Amygdala (tissue), 56 donors: Measurements from ENCODE around the gene CCNB1.
"Not testable (repeated sequence)": the region's sequence is repeated elsewhere in the genome, so short reads cannot be mapped to it uniquely, and the experiment has no call there.

Source experiments
- DNase-seq, 56 donors: peaks; one replicate each; lab custom pipeline; 2025; lab: John Stamatoyannopoulos, UW

Gene CCNB1

DNA sequence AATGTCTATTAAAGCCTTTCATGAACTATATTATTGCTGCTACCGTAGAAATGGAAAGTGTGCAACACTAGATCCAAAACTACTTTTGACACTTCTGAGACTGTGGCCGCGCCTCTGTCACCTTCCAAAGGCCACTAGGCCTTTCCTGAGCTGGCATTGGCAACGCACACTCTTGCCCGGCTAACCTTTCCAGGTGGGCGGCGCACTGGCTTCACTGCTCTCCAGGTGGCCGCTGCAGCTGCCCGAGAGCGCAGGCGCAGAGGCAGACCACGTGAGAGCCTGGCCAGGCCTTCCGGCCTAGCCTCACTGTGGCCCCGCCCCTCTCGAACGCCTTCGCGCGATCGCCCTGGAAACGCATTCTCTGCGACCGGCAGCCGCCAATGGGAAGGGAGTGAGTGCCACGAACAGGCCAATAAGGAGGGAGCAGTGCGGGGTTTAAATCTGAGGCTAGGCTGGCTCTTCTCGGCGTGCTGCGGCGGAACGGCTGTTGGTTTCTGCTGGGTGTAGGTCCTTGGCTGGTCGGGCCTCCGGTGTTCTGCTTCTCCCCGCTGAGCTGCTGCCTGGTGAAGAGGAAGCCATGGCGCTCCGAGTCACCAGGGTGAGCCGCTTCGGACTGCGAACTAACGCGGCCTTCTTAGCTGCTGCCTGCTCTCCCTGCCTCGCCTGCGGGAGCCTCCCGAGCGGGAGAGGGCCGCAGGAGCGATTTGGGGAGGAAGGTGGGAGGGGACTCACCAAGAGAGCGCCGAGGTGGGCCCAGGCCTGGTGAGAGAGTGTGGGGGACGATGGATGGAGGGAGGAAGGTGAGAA lies at the start of gene CCNB1:
TSS of gene CCNB1 (plus strand) at position 465 of the 807 bp plus-strand sequence. CDS start at position 578, 113 bp downstream.
- peak; percentile 73 to 98 (median 95) for DNase-seq

DNA sequence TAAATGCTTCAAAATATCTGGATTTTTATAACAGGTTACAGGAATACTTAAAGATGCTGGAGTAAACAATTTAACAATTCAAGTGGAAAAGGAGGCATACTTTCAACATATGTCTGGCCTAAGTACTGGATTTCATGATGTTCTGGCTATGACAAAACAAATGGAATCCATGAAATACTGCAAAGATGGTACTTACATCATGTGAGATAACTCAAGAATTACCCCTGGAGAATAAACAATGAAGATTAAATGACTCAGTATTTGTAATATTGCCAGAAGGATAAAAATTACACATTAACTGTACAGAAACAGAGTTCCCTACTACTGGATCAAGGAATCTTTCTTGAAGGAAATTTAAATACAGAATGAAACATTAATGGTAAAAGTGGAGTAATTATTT lies 37.5 kb upstream of the CCNB1 start:
- no peak for DNase-seq

DNA sequence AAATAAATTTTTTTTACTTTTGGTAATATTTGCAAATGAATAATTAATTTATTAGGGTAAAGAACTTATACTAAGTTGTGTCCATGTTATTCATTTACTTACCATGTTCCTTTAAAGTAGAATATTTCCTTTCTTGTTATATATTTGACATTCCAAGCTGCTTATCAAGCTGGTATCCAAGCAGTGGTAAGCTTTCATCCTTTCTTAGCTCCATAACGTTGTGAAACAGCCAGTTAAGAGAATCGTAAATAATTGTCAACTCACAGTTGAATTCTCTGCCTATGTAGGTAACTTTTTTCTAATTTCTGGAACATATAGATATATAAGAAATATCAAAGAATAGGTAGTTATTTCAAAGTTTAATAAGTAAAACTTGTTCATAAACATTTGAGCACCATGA lies 36.7 kb upstream of the CCNB1 start:
- DNase-seq: no peak

DNA sequence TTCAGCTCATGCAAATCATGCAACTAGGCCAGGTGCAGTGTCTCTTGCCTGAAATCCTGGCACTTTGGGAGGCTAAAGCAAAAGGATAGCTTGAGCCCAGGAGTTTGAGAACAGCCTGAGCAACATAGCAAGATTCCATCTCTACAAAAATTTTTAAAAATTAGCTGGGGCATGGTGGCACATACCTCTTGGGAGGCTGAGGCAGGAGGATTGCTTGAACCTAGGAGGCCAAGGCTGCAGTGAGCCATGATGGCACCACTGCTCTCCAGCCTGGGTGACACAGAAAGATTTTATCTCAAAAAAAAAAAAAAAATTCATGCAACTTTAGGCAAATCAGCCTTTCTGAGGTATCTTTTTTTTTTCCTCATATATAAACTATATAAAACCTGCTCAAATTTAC lies 35.6 kb upstream of the CCNB1 start:
- no peak for DNase-seq

DNA sequence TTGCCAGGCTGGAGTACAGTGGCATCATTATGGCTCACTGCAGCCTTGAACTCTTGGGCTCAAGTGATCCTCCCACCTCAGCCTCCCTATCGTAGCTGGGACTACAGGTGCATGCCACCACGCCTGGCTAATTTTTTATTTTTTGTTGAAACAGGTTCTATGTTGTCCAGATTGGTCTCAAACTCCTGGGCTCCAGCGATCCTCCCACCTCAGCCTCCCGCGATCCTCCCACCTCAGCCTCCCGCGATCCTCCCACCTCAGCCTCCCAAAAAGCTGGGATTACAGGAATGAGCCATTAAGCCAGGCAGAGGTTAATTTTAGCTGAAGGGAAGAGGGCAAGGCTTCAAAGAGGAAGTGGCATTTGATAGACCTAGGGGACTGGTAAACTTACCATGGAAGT lies 32.8 kb upstream of the CCNB1 start:
- no peak for DNase-seq

DNA sequence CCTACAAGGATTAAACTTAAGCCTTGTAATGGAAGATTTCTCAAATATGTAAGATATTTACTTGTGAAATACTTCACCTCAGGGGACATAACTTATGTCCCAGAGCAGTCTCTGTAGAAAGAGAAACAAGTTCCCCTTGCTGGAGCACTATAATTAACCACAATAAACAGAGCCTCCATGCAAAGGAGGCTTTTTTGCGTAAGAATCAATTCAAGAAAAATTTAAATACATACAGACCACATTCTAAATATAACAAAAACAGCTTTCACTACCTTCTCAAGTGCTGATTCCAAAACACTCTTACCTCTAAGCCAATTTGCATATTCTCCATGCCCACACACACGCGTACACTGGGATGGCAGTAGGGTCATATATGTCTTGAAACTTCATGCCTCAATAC lies 30.7 kb upstream of the CCNB1 start:
- DNase-seq: no peak

DNA sequence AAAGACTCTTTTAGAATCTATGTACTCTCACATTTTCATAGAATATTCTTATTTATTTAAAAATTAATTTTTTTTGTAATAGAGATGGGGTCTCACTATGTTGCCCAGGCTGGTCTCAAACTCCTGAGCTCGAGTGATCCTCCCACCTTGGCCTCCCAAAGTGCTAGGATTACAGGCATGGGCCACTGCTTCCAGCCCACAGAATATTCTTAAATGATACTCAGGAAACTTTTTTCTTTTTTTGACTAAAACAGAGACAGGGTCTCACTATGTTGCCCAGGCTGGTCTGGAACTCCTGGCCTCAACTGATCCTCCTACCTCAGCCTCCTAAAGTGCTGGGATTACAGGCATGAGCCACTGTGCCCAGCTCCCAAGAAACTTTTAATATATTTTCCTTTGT lies 29.7 kb upstream of the CCNB1 start:
- DNase-seq: not testable (repeated sequence)

DNA sequence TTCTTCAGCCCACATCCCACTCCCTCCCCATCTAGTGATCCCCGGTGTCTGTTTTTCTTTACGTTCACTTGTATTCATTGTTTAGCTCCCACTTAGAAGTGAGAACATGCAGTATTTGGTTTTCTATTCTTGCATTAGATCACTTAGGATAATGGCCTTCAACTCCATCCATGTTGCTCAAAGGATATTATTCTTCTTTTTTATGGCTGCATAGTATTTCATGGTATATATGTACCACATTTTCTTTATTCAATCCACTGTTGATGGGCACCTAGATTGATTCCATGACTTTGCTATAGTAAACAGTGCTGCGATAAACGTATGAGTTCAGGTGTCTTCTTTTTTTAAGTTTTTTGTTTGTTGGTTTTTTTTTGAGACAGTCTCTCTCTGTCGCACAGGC lies 29.1 kb upstream of the CCNB1 start:
- DNase-seq: no peak

DNA sequence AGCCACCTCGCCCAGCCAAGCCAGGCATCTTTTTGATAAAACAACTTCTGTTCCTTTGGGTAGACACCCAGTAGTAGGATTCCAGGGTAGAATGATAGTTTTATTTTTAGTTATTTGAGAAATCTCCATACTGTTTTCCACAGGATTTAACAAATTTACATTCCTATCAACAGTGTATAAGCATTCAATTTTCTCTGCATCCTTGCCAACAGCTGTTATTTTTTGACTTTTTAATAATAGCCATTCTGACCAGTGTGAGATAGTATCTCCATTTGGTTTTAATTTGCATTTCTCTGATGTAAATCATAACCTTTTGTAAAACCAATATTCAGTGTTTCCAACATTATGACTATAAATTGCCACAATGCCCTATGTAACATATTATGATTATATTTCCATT lies 28.2 kb upstream of the CCNB1 start:
- no peak for DNase-seq

DNA sequence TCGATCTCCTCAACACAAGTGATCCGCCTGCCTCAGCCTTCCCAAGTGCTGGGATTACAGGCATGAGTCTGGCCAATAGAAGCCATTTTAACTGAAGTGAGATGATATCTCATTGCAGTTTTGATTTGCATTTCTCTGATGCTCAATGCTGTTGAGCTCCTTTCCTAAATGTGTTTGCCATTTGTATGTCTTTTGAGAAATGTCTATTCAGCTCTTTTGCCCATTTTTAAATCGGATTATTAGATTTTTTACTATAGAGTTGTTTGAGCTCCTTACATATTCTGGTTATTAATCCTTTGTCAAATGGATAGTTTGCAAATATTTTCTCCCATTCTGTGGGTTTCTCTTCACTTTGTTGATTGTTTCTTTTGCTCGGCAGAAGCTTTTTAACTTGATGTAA lies 26.7 kb upstream of the CCNB1 start:
- DNase-seq: not testable (repeated sequence)

DNA sequence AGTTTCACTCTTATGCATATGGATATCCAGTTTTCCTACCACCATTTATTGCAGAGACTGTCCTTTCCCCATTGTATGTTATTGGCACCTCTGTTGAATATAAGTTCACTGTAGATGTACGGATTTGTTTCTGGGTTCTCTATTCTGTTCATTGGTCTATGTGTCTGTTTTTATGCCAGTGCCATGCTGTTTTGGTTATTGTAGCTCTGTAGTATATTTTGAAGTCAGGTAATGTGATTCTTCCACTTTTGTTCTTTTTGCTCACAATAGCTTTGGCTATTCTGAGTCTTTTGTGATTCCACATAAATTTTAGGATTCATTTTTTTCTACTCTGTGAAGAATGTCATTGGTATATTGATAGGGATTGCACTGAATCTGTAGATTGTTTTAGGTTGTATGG lies 26.1 kb upstream of the CCNB1 start:
- DNase-seq: no peak

DNA sequence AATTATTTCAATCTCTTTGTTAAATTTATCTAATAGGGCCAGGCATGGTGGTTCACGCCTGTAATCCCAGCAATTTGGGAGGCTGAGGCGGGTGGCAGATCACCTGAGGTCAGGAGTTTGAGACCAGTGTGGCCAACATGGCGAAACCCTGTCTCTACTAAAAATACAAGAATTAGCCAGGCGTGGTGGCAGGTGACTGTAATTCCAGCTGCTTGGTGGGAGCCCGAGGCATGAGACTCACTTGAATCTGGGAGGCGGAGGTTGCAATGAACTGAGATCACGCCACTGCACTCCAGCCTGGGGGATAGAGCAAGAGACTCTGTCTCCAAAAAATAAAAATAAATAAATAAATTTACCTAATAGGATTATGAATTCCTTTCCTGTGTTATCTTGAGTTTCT lies 18.4 kb upstream of the CCNB1 start:
- DNase-seq: not testable (repeated sequence)

DNA sequence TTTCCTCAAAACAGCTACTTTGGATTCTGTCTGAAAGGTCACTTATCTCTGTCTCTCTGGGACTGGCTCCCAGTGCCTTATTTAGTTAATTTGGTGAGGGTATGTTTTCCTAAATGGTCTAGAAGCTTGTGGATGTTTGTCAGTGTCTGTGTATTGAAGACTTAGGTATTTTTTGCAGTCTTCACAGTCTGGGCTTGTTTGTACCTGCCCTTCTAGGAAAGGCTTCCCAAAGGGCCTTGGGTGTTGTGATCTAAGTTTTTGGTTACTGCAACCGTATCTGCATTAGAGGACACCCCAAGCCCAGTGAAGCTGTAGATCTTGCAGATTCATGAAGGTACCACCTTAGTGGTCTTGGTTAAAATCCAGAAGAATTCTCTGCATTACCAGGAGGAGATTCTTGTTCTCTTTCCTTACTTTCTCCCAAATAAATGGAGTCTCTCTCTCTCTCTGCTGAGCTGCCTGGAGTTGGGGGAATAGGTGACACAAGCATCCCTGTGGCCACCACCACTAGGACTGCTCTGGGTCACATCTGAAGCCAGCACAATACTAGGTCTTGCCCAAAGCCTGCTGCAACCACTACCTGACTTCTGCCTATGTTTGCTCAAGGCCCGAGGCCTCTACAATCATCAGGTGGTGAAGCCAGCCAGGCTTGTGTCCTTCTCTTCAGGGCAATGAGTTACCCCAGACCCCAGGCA lies 17.8 kb upstream of the CCNB1 start:
- no peak for DNase-seq

DNA sequence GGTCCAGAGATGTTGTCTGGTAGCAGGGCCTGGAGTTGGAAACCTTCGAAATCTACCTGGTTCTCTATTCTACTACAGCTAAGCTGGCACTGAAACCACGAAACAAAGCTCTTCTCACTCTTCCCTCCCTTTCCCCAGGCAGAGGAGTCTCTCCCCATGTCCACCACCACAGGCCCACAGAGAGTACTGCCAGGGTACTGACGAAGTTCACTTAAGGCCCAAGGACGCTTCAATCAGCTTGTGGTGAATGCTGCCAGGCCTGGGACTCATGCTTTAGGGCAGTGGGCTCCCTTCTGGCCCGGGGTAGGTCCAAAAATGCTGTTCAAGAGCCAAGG lies 17.3 kb upstream of the CCNB1 start:
- DNase-seq: no peak

DNA sequence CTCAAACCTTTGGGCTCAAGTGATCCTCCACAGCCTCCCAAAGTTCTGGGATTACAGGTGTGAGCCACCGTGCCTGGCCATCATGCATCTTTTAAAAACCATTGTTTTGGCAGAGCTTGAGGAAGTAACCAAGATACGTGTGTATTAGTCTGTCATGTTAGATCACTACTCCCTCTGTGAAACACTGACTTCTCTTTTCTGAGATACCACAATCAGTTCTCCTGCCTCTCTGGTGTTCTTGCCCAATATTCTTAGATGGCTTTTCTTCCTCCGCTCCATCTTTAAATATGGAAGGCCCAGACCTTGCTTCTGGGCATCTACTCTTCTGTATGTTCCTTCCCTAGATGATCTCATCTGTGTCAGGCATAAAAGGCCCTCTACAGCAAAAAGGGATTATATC lies 14.2 kb upstream of the CCNB1 start:
- no peak for DNase-seq

DNA sequence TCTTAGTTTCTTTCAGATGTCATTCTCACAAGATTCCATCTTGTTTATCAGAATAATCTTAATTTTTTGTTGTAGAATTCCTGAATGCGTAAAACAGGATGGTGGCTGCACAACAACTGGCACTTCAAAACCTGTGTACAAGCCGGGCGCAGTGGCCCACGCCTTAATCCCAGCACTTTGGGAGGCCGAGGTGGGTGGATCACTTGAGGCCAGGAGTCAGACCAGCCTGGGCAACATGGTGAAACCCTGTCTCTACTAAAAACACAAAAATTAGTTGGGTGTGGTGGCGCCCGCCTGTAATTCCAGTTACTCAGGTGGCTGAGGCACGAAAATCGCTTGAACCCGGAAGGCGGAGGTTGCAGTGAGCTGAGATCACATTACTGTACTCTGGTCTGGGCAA lies 10.5 kb upstream of the CCNB1 start:
- DNase-seq: no peak

DNA sequence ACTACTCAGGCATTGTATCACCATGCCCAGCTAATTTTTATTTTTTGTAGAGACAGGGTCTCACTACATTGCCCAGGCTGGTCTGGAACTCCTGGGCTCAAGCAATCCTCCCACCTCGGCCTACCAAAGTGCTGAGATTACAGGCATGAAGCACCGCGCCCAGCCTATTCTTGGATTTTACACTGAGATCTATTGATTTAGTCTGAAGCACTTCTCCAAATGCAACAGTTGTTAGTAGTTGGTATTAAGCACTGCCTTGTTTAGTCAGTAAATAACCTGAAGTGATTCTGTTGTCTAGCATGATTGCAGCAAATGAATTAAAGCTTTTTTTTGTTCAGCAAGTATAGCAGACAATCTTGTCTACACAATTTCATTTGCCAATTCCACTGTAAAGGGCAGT lies 8.9 kb upstream of the CCNB1 start:
- DNase-seq: no peak

DNA sequence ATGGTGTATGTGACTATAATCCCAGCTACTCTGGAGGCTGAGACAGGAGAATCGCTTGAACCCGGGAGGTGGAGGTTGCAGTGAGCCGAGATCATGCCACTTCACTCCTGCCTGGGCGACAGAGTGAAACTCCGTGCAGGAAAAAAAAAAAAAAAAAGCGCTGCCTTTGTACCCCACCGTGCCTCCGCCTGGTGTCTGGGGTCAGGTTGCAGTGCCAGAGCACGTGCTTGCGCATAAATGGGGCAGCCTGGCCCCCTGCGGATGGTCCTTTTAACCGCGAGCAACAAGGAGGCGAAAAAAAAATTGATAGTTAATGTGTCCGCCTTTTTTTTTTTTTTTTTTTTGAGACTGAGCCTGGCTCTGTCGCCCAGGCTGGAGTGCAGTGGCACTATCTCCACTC lies 6.3 kb upstream of the CCNB1 start:
- no peak for DNase-seq

DNA sequence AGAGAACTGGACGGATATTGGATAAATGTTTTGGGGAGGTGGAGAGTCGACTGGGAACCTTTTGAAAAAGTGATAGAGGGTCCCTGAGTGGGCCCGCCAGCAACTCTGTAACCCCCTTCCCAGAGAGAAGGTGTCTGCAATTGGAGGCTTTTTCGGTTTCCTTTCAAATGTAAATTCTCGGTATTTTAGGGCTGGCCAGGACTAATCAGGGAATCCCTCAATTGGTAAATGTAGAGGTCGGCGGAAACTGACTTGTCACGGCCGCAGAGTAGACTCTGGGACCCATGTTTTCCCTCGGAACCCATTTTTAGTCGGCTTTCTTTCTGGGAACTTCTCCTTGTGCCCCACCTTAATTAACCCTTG lies 524 bp downstream of the CCNB1 start:
- DNase-seq: no peak

DNA sequence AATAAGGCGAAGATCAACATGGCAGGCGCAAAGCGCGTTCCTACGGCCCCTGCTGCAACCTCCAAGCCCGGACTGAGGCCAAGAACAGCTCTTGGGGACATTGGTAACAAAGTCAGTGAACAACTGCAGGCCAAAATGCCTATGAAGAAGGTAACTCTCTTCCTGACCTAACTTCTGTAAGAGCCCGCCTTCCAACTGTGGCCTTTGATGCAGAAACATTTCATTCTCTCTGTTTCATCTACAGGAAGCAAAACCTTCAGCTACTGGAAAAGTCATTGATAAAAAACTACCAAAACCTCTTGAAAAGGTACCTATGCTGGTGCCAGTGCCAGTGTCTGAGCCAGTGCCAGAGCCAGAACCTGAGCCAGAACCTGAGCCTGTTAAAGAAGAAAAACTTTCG lies 979 bp downstream of the CCNB1 start:
- no peak for DNase-seq

DNA sequence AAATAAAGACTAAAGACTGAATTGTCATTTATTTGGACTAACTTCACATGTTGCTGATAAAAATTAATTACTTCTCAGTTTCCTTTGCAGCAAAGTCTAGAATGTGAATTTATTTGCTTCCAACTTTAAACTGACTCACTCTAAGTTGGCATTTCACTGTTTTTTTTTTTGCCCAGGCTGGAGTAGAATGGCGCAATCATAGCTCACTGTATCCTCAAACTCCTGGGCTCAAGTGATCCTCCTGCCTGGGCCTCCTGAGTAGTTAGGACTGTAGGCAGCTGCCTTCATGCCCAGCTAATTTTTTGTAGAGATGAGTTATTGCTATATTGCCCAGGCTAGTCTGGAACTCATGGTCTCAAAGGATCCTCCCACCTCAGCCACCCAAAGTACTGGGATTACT lies 3.5 kb downstream of the CCNB1 start:
- DNase-seq: no peak

DNA sequence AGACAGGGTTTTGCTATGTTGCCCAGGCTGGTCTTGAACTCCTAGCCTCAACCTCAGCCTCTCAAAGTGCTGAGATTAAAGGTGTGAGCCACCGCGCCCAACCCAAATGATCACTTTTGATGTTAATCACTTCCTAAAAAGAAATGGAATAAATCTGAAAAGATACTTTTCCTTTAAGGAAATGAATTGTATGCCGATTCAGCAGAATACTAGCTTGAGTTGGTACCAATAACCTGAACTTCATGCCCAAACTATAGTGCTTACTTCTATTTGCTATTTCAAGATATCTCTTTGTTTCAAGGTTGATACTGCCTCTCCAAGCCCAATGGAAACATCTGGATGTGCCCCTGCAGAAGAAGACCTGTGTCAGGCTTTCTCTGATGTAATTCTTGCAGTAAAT lies 4.0 kb downstream of the CCNB1 start:
- DNase-seq: no peak
